Fibroblast of skin of left quadriceps (primary cell): Measurements from ENCODE around the gene TRIM27.
"Not testable (repeated sequence)": the region's sequence is repeated elsewhere in the genome, so short reads cannot be mapped to it uniquely, and the experiment has no call there.

ENCODE experiments used
- DNase-seq, 2 experiments: peaks; one replicate each; pipeline ENCODE4 v3.0.0-alpha.2; 2013; ENCODE audit warnings: low read depth in 2 of 2

The TRIM27 gene

GRCh38 chr6:28941684-28942448, 18.1 kb upstream of the TRIM27 start:
- DNase-seq, result no peak

- DNase-seq, result peak; percentile 69 to 70
Observed at GRCh38 chr6:28940858-28941683, 17.3 kb upstream of the TRIM27 start.

GRCh38 chr6:28940294-28940857, 16.6 kb upstream of the TRIM27 start:
- peak in 1 of 2 experiments; percentile 26 for DNase-seq

- no peak for DNase-seq
Observed at GRCh38 chr6:28933069-28933468, 9.3 kb upstream of the TRIM27 start.

- DNase-seq, result no peak
Observed at GRCh38 chr6:28929887-28930620, 6.3 kb upstream of the TRIM27 start.

- not testable (repeated sequence) for DNase-seq
Observed at GRCh38 chr6:28929339-28929738, 5.6 kb upstream of the TRIM27 start.

GRCh38 chr6:28927846-28928245, 4.1 kb upstream of the TRIM27 start:
- DNase-seq, result no peak

- DNase-seq, result no peak
Observed at GRCh38 chr6:28922821-28923317, 916 bp downstream of the TRIM27 start.

- DNase-seq, result no peak
Observed at GRCh38 chr6:28922004-28922820, 1.6 kb downstream of the TRIM27 start.

GRCh38 chr6:28920281-28920680, 3.5 kb downstream of the TRIM27 start:
- DNase-seq, result no peak

- no peak for DNase-seq
Observed at GRCh38 chr6:28914941-28915340, 8.8 kb downstream of the TRIM27 start.

GRCh38 chr6:28910901-28911690, 12.7 kb downstream of the TRIM27 start:
- DNase-seq, result no peak

GRCh38 chr6:28907394-28907793, 16.4 kb downstream of the TRIM27 start:
- peak in 1 of 2 experiments; percentile 28 for DNase-seq

- no peak for DNase-seq
Observed at GRCh38 chr6:28906669-28907068, 17.1 kb downstream of the TRIM27 start.

GRCh38 chr6:28903686-28904085, 20.1 kb downstream of the TRIM27 start:
- DNase-seq, result peak in 1 of 2 experiments; percentile 18

GRCh38 chr6:28901831-28902230, 22.0 kb downstream of the TRIM27 start:
- DNase-seq, result no peak

GRCh38 chr6:28900577-28901256, 23.1 kb downstream of the TRIM27 start:
- DNase-seq, result no peak

GRCh38 chr6:28898710-28898965, 25.1 kb downstream of the TRIM27 start:
- no peak for DNase-seq

GRCh38 chr6:28897369-28897745, 26.4 kb downstream of the TRIM27 start:
- no peak for DNase-seq
